MV-4-11 (cell line): ENCODE measurements around the gene DAPK1.

ENCODE experiments used
- DNase-seq: peaks from one replicate; lab custom pipeline; 2025; lab: John Stamatoyannopoulos, UW

Gene DAPK1

GRCh38 chr9:87594662-87595061 is 97.0 kb downstream of the DAPK1 start:
- DNase-seq = no peak

GRCh38 chr9:87595610-87596009 is 97.9 kb downstream of the DAPK1 start:
- no peak for DNase-seq

DNA sequence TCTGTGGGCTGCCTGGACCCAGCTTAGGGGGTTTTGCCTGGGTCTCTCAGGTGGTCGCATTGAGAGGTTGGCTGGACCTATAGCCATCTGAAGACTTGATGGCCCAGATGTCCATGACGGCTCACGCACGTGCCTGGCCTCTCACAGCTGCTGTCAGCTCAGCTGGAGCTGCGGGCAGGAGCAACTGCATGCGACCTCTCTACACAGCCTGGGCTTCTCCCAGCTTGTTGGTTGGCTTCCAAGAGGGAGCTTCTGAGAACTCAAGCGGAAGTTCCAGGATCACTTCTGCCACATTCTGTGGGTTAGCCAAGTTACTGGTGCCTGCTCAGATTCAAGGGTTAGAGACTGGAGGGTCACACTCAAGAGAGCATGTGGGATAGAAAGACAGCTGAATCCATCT is 99.2 kb downstream of the DAPK1 start:
- DNase-seq = peak; percentile 3

DNA sequence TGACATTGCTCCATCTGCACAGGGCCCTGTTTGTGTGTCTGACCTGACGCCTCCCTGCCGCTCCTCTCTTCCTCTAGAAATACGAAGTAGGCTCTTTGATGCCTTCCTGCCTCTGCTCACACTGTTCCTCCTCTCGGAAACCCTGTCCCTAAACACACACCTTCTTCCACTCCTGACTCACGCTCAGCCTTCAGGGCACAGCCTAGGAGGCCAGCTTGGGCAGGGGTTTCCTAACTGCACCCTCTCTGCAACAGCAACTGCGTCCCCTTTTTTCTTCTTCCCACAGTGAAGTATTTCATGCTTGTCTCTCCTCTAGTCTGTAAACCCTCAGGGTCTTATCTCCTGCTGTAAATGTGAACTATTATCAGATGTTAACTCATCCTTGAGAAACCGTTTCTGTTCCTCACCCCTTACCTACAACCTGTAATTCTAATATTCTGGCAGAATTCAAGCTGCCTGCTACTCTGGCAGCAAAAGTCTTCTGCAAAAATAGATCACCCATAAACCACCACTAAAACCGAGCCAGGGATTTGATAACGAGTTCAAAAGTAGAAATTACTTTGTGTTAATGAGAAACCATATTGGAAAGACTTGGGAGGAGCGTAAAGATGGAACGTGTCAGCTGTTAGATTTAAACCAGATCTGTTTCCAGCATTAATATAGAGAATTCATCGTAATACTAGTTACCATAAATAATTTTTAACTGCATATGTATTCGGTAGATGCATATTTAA is 100.2 kb downstream of the DAPK1 start:
- no peak for DNase-seq

DNA sequence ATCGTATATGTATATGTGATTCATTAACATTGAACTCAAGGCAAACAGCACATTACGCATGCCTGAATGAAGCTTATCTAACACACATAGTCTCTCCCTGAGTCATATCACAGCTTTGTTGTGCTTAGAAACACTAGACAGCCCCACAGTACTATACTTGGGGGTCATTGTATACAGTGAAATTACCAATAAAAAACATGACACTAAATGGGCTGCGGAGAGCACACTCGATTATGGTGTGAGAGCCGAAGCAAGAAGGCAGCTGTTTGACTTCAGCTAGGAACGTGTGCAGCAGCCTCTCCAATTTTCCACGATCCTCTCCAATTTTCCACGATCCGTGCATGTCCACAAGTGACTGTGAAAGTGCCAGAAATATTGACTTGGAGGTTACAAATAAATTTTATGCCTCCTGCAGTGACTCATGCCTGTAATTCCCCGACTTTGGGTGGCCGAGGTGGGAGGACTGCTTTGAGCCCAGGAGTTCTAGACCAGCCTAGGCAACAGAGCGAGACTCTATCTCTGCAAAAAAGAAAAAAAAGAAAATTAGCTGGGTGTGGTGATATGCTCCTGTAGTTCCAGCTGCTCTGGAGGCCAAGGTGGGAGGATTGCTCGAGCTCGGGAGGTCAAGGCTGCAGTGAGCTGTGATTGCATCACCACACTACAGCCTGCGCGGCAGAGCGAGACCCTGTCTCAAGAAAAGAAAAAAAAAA is 102.4 kb downstream of the DAPK1 start:
- no peak for DNase-seq

DNA sequence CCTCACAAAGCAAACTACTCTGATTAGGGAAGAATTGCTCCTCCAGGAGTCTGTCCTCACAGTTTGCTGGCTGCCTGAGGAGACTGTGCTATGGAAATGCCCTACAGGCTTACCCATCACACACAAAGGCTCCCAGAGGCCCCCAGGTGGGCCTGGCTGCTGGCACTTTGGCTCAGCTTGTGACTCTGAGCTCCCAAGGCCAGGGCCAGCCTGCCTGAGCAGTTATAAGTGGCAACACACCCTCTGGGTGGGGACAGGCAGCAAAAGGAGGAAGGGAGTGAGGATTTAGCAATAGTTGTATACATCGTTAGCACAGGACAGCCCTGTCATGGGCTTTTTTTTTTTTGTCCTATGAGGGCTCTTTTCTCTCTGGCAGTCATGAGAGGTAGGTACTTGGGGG is 103.5 kb downstream of the DAPK1 start:
- peak; percentile 84 for DNase-seq

GRCh38 chr9:87601595-87601994 is 103.9 kb downstream of the DAPK1 start:
- no peak for DNase-seq

DNA sequence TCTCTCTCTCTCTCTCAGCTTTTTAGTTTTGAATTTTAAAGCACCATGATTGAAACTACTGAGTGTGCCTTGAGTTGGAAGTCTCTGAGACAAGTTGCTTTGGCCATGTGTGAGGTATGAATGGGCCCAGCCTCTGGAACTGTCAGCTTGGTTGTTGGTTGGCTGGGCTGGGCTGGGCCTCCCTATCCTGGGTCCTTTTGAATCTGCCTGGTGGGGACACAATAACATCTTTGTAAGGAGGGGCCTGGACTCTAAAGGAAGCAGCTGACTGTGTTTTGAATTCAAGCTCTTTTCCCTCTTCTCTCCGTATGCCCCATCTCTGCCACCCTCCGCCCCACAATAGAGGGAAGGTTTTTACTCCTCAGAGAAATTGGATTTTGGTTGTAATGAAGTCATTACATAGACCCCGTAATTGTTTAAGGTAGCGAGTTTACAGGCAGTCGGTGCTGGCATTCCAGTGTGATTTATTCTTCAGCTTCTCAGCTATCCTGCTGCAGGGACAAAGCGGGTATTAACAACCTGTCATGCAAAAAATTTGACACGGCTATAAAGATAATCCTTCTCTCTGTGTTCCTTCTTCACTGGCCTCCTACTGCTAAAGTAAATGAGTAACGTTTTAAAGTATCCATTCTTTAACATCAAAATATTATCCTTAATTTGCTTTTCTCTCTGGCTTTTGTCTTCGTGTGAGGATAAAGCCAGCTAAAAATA is 105.4 kb downstream of the DAPK1 start:
- no peak for DNase-seq

DNA sequence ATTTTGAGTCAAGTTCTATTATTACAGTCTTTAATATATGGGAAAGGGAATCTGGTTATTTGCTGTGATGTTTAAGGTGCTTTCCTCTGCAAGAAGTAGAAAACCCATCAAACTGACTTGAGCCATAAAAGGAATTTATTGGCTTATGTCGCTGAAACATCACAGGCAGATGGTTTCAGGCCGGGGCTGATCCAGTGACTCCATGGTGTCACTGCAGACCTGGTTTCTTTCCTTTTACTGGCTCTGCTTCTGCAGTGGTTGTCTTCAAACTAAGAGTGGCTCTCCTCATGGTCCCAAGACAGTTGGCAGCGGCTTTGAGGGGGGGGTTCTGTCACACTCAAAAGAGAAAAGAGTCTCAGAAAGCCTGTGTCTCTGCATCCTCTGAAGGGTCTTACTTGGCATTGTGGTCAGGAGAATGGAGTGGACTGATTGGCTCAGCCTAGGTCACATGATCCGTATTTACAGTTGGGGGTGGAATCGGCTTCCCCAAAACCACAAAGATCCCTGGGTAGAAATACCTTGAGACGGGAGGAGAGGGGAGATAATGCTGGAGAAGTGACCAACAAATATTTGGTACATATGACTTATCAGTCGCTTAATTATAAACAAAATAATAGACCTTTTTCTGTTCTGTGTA is 106.3 kb downstream of the DAPK1 start:
- DNase-seq = no peak

DNA sequence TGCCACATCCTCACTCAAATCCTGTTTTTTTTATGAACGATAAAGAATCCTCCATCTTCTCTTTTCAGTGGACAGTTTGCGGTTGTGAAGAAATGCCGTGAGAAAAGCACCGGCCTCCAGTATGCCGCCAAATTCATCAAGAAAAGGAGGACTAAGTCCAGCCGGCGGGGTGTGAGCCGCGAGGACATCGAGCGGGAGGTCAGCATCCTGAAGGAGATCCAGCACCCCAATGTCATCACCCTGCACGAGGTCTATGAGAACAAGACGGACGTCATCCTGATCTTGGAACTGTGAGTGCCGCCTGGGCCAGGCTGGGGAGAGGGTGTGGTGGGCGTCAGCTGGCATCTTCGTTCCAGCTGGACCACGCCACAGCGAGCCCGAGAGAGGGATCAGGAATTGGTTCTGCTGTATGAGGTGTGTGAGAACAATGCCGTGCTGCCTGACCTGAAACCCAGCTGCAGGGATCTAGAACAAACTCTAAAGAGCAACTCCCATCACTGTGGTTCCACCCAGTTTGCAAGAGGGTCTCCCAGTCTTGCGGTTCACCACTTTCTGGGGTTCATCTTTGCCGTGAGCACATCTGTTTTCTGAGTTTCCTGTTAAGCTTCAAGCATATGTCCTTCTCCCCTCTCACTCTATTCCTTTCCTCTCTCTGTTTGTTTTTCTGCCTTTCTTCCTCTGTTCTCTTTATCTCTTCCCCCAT is 107.4 kb downstream of the DAPK1 start:
- DNase-seq = no peak

- no peak for DNase-seq
These were observed 108.0 kb downstream of the DAPK1 start for GRCh38 chr9:87605676-87606075.

GRCh38 chr9:87606841-87607521 is 109.3 kb downstream of the DAPK1 start:
- DNase-seq = no peak

GRCh38 chr9:87607859-87608258 is 110.2 kb downstream of the DAPK1 start:
- DNase-seq = peak; percentile 84

DNA sequence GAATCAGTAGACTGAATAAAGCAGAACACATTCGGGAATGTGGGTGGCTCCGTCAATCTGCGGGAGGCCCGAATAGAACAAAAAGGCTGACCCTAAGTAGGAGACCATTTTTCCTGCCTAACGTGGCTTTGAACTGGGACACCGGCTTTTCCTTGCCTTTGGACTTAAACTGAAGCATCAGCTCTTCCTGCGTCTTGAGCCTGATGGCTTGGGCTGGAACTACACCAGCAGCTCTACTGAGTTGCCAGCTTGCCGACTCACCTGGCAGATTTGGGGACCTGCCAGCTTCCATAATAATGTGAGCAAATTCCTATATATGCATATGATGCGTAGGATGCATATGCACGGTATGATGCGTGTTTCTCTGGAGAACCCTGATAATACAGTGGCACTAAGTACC is 111.3 kb downstream of the DAPK1 start:
- no peak for DNase-seq

- peak; percentile 46 for DNase-seq
These were observed 111.8 kb downstream of the DAPK1 start for GRCh38 chr9:87609486-87609885.

DNA sequence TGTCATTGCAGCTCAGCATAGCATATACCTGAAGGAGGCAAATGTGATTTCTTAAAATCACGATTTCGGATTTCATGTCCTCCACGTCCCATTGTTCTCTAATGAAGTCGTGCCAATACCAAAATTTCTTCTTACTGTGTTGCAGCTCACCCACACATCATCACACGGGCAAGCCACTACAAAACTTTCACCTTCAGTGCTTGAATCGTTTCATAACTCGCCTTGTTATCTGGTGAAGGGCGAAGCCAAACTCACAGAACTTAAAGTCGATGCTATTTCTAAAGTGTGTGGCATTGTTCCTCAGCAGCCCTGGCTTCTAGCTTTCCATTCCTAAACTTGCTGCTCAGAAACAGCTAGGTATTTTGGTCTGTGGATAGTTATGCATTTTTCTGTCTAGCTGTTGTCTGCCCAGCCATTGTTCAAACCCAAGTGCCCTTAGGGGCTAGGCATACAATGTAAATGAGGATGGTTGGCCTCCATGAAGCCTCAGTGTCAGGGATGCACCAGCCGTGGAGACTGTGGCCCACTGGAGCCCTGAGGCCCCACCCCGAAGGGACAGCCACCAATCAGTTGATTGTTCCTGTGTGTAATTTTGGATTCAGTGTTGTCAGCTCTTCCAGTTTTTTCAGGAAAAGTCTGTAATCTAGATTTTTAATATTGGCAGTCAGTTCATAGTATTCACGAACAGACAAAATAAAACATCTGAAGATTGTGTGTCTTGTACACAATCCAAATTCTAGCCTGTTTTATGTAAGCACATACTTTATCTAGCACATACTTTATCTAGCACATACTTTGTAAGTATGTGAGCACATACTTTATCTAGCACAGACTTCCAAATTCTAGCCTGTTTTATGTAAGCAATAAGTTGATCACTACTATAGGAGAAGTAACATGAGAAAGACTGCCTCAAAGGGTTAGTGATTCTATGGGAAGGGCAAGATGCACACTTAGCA is 112.8 kb downstream of the DAPK1 start:
- DNase-seq = no peak

DNA sequence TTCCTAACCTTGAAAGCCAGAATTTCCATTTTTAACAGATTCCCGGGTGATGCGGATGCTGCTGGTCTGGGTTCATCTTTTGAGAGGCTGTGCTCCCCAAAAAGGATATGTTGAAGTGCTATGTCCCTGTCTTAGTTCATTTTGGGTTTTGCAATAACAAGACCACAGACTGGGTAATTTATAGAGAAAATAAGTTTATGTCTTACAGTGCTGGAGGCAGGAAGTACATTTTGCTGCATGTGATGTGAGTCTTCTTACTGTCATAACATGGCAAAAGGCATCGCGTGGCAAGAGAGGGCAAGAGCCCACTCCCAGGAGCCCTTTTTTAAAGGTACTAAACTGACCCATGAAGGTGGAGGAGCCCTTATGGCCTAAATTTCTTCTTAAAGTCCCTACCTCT is 114.1 kb downstream of the DAPK1 start:
- peak; percentile 59 for DNase-seq

GRCh38 chr9:87612536-87612935 is 114.9 kb downstream of the DAPK1 start:
- DNase-seq = no peak

GRCh38 chr9:87613265-87614111 is 115.8 kb downstream of the DAPK1 start:
- DNase-seq = peak; percentile 53
